Activated B cell treated with CpG ODN at 0.5 μM for 24 hours (primary cell): ENCODE measurements around the gene TRMT10B. TPM values are rescaled to one million over a fixed set of nuclear protein-coding genes. Genes with fewer than 3 reads are reported as not detected.

Experiments
- ATAC-seq: fragments of 200-7000 bp; cut with Tn5 transposase; one replicate; pipeline ENCODE4 v1.10.0; 2021; ENCODE audit warnings: low read depth, mild to moderate bottlenecking, moderate library complexity
- CTCF ChIA-PET: fragments of 350-600 bp; sonication (Branson Sonifier 250); formaldehyde crosslinking; loops from one replicate; lab custom pipeline; 2021; ENCODE audit warnings: antibody characterized with exemption; lab: Charles Lee
- POLR2A ChIA-PET: fragments of 350-600 bp; sonication (Branson Sonifier 250); formaldehyde crosslinking; loops from one replicate; lab custom pipeline; 2021; ENCODE audit warnings: antibody characterized with exemption; lab: Charles Lee
- DNase-seq: peaks from one replicate; pipeline ENCODE4 v3.0.0; 2022
- H3K27ac Mint-ChIP-seq: one replicate; pipeline ENCODE4 v1.8.0; 2020; ENCODE audit warnings: mixed read lengths
- H3K27me3 Mint-ChIP-seq: one replicate; pipeline ENCODE4 v1.8.0; 2021; ENCODE audit warnings: mixed read lengths
- H3K36me3 Mint-ChIP-seq: one replicate; pipeline ENCODE4 v1.8.0; 2021; ENCODE audit warnings: low read depth, mixed read lengths
- H3K4me1 Mint-ChIP-seq: one replicate; pipeline ENCODE4 v1.8.0; 2021; ENCODE audit warnings: mixed read lengths
- H3K4me3 Mint-ChIP-seq: one replicate; pipeline ENCODE4 v1.8.0; 2020; ENCODE audit warnings: mild to moderate bottlenecking, mixed read lengths
- H3K9me3 Mint-ChIP-seq: one replicate; pipeline ENCODE4 v1.8.0; 2020; ENCODE audit warnings: mixed read lengths
- CTCF ChIP-seq: fragments of 200-600 bp; IDR thresholded peaks from one replicate; pipeline ENCODE4 v1.8.0; 2022; ENCODE audit warnings: antibody characterized with exemption, mild to moderate bottlenecking
- intact Hi-C: fragments of 100-400 bp; cut with micrococcal nuclease; formaldehyde crosslinking; loops from one replicate; pipeline ENCODE4 v1.15.1; 2024
- total RNA-seq: library from RNA; stranded (reverse); gene quantifications from 2 replicates; pipeline ENCODE4 v1.2.3, GENCODE V29; 2022

The TRMT10B gene
- total RNA-seq, 1 donor from 2014 or later: 15.0 TPM

- POLR2A ChIA-PET: no interaction called here
- ATAC-seq: no peak
Measured at GRCh38 chr9:37775216-37775919, 21.8 kb downstream of the TRMT10B start.

GRCh38 chr9:37776328-37776727 lies 22.7 kb downstream of the TRMT10B start:
- ChIA-PET CTCF (no interaction called here), POLR2A (interaction anchor here (0.6 kb wide), 1 partner anchor 35 kb away, joined by 6 read pairs; no protein-coding TSS in a partner anchor)
- no peaks in the 10 kb centered on the region for H3K4me1 Mint-ChIP-seq
- no peaks in the 10 kb centered on the region for H3K9me3 Mint-ChIP-seq
- no peak overlapping the region for H3K27ac Mint-ChIP-seq
- peaks cover 75% of the 10 kb centered on the region for H3K36me3 Mint-ChIP-seq
- intact Hi-C loops: loop anchor here (10.0 kb wide), 1 partner anchor 78 kb away; no protein-coding TSS in a partner anchor
- ATAC-seq: no peak
- no peak overlapping the region for H3K4me3 Mint-ChIP-seq
- no peaks in the 10 kb centered on the region for H3K27me3 Mint-ChIP-seq
- no peak for DNase-seq
- TF ChIP-seq CTCF: no peak

More at GRCh38 chr9:37775216-37775919, 21.8 kb downstream of the TRMT10B start:
- no peak for TF ChIP-seq CTCF
- CTCF ChIA-PET: no interaction called here
- Mint-ChIP-seq H3K4me3 (no peak overlapping the region), H3K4me1 (no peaks in the 10 kb centered on the region), H3K27me3 (no peaks in the 10 kb centered on the region), H3K9me3 (no peaks in the 10 kb centered on the region), H3K36me3 (peaks cover 72% of the 10 kb centered on the region), H3K27ac (no peak overlapping the region)
- no peak for DNase-seq
- intact Hi-C loops: loop anchor here (10.0 kb wide), 1 partner anchor 79 kb away; no protein-coding TSS in a partner anchor

- Mint-ChIP-seq H3K27me3 (no peaks in the 10 kb centered on the region), H3K4me1 (peaks cover 14% of the 10 kb centered on the region), H3K4me3 (no peak overlapping the region), H3K9me3 (no peaks in the 10 kb centered on the region), H3K36me3 (peaks cover 80% of the 10 kb centered on the region), H3K27ac (no peak overlapping the region)
- intact Hi-C loops: loop anchor here (10.0 kb wide), 1 partner anchor 76 kb away; no protein-coding TSS in a partner anchor
- ChIA-PET POLR2A (no interaction called here), CTCF (no interaction called here)
- DNase-seq (no peak), ATAC-seq (no peak)
- TF ChIP-seq CTCF: no peak
Measured at GRCh38 chr9:37778534-37778933, 24.9 kb downstream of the TRMT10B start.

GRCh38 chr9:37784291-37784615 lies 30.6 kb downstream of the TRMT10B start:
- Mint-ChIP-seq H3K36me3 (peaks cover 49% of the 10 kb centered on the region), H3K27ac (peak overlapping the region; percentile 93), H3K4me1 (peaks cover 35% of the 10 kb centered on the region), H3K4me3 (peak overlapping the region; percentile 98), H3K9me3 (no peaks in the 10 kb centered on the region), H3K27me3 (no peaks in the 10 kb centered on the region)
- POLR2A ChIA-PET: interaction anchor here (1.1 to 2.9 kb wide), 7 partner anchors 10 to 1383 kb away, joined by 4 to 63 read pairs (median 5); partner anchors contain the start of genes DCAF10, SLC25A51, TOMM5 and TRMT10B
- CTCF ChIA-PET: no interaction called here
- DNase-seq: no peak
- intact Hi-C loops: loop anchor here (10.0 kb wide), 2 partner anchors 189 to 299 kb away; partner anchors contain the start of genes POLR1E and TOMM5
- TF ChIP-seq CTCF: no peak
- no peak for ATAC-seq
